Motor neuron (in vitro differentiated cells): ENCODE data around the gene PFDN4. TPM values are rescaled to one million over a fixed set of nuclear protein-coding genes. Genes with fewer than 3 reads are reported as not detected.
A peak's percentile ranks its signal among the peaks of the same experiment; 100 is the strongest.

Source experiments
- ATAC-seq, 8 experiments: fragments of 200-7000 bp; cut with Tn5 transposase; replicated peaks in 6 of 8; 2 replicates each; pipeline ENCODE4 v1.8.0; 2021; ENCODE audit warnings: mild to moderate bottlenecking in 8 of 8, moderate library complexity in 8 of 8
- H3K27ac ChIP-seq, 2 donors: fragments of 250-450 bp; sonication (Bioruptor Pico); 2 replicates each; pipeline ENCODE4 v1.9.0; 2021; ENCODE audit warnings: antibody characterized with exemption in 2 of 2, mild to moderate bottlenecking in 2 of 2, moderate library complexity in 1 of 2
- H3K4me1 ChIP-seq, 2 donors: fragments of 250-450 bp; sonication (Bioruptor Pico); replicated peaks in 1 of 2; 2 replicates each; pipeline ENCODE4 v1.6.1; 2021; ENCODE audit warnings: antibody characterized with exemption in 2 of 2, mild to moderate bottlenecking in 2 of 2, moderate library complexity in 1 of 2
- H3K4me3 ChIP-seq, 5 donors: fragments of 250-450 bp; sonication (Bioruptor Pico); 2 replicates each; pipeline ENCODE4 v1.9.0; 2021; ENCODE audit warnings: antibody characterized with exemption in 5 of 5, mild to moderate bottlenecking in 5 of 5, moderate library complexity in 4 of 5
- WGBS, 10 experiments: fragments of 450-650 bp; shearing (Covaris generic); methylation state at CpG; one replicate each; pipeline ENCODE4 v1.0.0; 2022; 5-methylcytosine and 5-hydroxymethylcytosine counted together
- in situ Hi-C, 9 experiments: fragments of 400-800 bp; cut with MboI; loops; one replicate each; pipeline ENCODE4 v1.15.0; 2021; ENCODE audit warnings: low sequenced_read_pairs in 9 of 9, low pct_unique_long_range_greater_than_20kb in 2 of 9; ENCODE audit not compliant: unreplicated experiment in 9 of 9
- total RNA-seq, 8 experiments: library from RNA; unstranded; fragments of 300-600 nt; gene quantifications; 2 replicates each; pipeline versions ENCODE4 v1.2.3 to v1.2.4, GENCODE V29; 2022

The PFDN4 gene
- 100 to 1,000 TPM in 7 of 8 experiments, 10 to 100 TPM in 1; 77.6 to 149 (median 137) TPM for total RNA-seq

- H3K27ac ChIP-seq: peak within 1 kb of the TSS; percentile 99 to 100
- H3K4me1 ChIP-seq: peaks cover 4 to 11% of the 10 kb centered on the region in 2 donors
- in situ Hi-C loops: loop anchor here in 5 of 9 experiments (25.0 kb wide), 2 partner anchors 429 to 646 kb away; no protein-coding TSS in a partner anchor
- ATAC-seq: peak; percentile 90 to 98 (median 98)
- peak within 1 kb of the TSS; percentile 77 to 96 (median 93) for H3K4me3 ChIP-seq
- WGBS, 10 experiments: 0% methylated on average over 2 to 15 of the region's 76 CpGs; no CpG with 5 or more reads in 6 of the 10 experiments
These were observed at the start of gene PFDN4 for GRCh38 chr20:54207743-54208547. TSS of gene PFDN4 (plus strand) at chr20:54208087. CDS start at chr20:54208101, 14 bp downstream.

- 29 to 100% (median 76%) methylated on average over 1 to 3 of the region's 3 CpGs for WGBS, 10 experiments
- no peak overlapping the region for H3K4me3 ChIP-seq
- peaks cover 0 to 7% of the 10 kb centered on the region in 2 donors for H3K4me1 ChIP-seq
- no peak overlapping the region for H3K27ac ChIP-seq
- no peak for ATAC-seq
- in situ Hi-C loops: no loop called here
These were observed 49.7 kb upstream of the PFDN4 start for GRCh38 chr20:54158226-54158625.

- Histone ChIP-seq H3K4me1 (peaks cover 0 to 7% of the 10 kb centered on the region in 2 donors), H3K27ac (no peak overlapping the region), H3K4me3 (no peak overlapping the region)
- 40 to 100% (median 90%) methylated on average over 1 to 8 of the region's 8 CpGs; no CpG with 5 or more reads in 2 of the 10 experiments for WGBS, 10 experiments
- in situ Hi-C loops: no loop called here
- no peak for ATAC-seq
These were observed 49.0 kb upstream of the PFDN4 start for GRCh38 chr20:54158856-54159418.

GRCh38 chr20:54160065-54161007, 47.6 kb upstream of the PFDN4 start:
- in situ Hi-C loops: no loop called here
- Histone ChIP-seq H3K4me3 (no peak overlapping the region), H3K4me1 (peaks cover 0 to 7% of the 10 kb centered on the region in 2 donors), H3K27ac (no peak overlapping the region)
- WGBS, 10 experiments: 0 to 100% (median 56%) methylated on average over 1 to 7 of the region's 7 CpGs
- ATAC-seq: peak in 2 of 8 experiments; percentile 53 to 62

GRCh38 chr20:54161008-54161820, 46.7 kb upstream of the PFDN4 start:
- WGBS, 10 experiments: 71 to 100% (median 92%) methylated on average over 1 to 6 of the region's 9 CpGs; no CpG with 5 or more reads in 1 of the 10 experiments
- Histone ChIP-seq H3K4me3 (no peak overlapping the region), H3K4me1 (peaks cover 0 to 7% of the 10 kb centered on the region in 2 donors), H3K27ac (no peak overlapping the region)
- no peak for ATAC-seq
- in situ Hi-C loops: no loop called here

- no peak for ATAC-seq
- Histone ChIP-seq H3K27ac (no peak overlapping the region), H3K4me1 (peaks cover 0 to 7% of the 10 kb centered on the region in 2 donors), H3K4me3 (no peak overlapping the region)
- in situ Hi-C loops: no loop called here
- WGBS, 10 experiments: 86 to 100% (median 93%) methylated on average over 1 to 4 of the region's 4 CpGs; no CpG with 5 or more reads in 4 of the 10 experiments
These were observed 46.1 kb upstream of the PFDN4 start for GRCh38 chr20:54161821-54162149.

- H3K27ac ChIP-seq: no peak overlapping the region
- peaks cover 0 to 7% of the 10 kb centered on the region in 2 donors for H3K4me1 ChIP-seq
- peak in 3 of 8 experiments; percentile 20 to 31 (median 23) for ATAC-seq
- no peak overlapping the region for H3K4me3 ChIP-seq
- in situ Hi-C loops: no loop called here
- WGBS, 10 experiments: 32 to 79% (median 62%) methylated on average over 1 to 13 of the region's 16 CpGs; no CpG with 5 or more reads in 1 of the 10 experiments
These were observed 45.4 kb upstream of the PFDN4 start for GRCh38 chr20:54162378-54163009.

- 57 to 100% (median 85%) methylated on average over 1 to 4 of the region's 5 CpGs; no CpG with 5 or more reads in 1 of the 10 experiments for WGBS, 10 experiments
- in situ Hi-C loops: no loop called here
- Histone ChIP-seq H3K4me3 (no peak overlapping the region), H3K4me1 (peaks cover 0 to 7% of the 10 kb centered on the region in 2 donors), H3K27ac (no peak overlapping the region)
- no peak for ATAC-seq
These were observed 44.5 kb upstream of the PFDN4 start for GRCh38 chr20:54163402-54163801.

GRCh38 chr20:54165014-54165413, 42.9 kb upstream of the PFDN4 start:
- no peak for ATAC-seq
- no peak overlapping the region for H3K4me3 ChIP-seq
- in situ Hi-C loops: no loop called here
- H3K27ac ChIP-seq: no peak overlapping the region
- H3K4me1 ChIP-seq: peaks cover 0 to 7% of the 10 kb centered on the region in 2 donors
- 60 to 100% (median 90%) methylated on average over 1 to 9 of the region's 9 CpGs; no CpG with 5 or more reads in 2 of the 10 experiments for WGBS, 10 experiments

GRCh38 chr20:54165803-54166202, 42.1 kb upstream of the PFDN4 start:
- 0 to 81% (median 56%) methylated on average over 1 to 2 of the region's 2 CpGs; no CpG with 5 or more reads in 1 of the 10 experiments for WGBS, 10 experiments
- Histone ChIP-seq H3K4me3 (no peak overlapping the region), H3K4me1 (peaks cover 0 to 7% of the 10 kb centered on the region in 2 donors), H3K27ac (no peak overlapping the region)
- ATAC-seq: no peak
- in situ Hi-C loops: no loop called here

GRCh38 chr20:54166987-54167662, 40.8 kb upstream of the PFDN4 start:
- in situ Hi-C loops: no loop called here
- H3K4me3 ChIP-seq: no peak overlapping the region
- ATAC-seq: no peak
- H3K4me1 ChIP-seq: peaks cover 0 to 7% of the 10 kb centered on the region in 2 donors
- 80 to 100% (median 89%) methylated on average over 1 to 6 of the region's 7 CpGs; no CpG with 5 or more reads in 2 of the 10 experiments for WGBS, 10 experiments
- no peak overlapping the region for H3K27ac ChIP-seq
